ENCODE measurements around the gene CAMKMT. TPM values are rescaled to one million over a fixed set of nuclear protein-coding genes. Genes with fewer than 3 reads are reported as not detected.

The CAMKMT gene
- total and polyA plus RNA-seq, 2 experiments from 2014 or later, result 26.5 to 29.5 TPM

GRCh38 chr2:44578471-44579093 is 216.8 kb downstream of the CAMKMT start:
- H3K4me3 Mint-ChIP-seq, result no peak overlapping the region
- Histone ChIP-seq H2AFZ (no peak overlapping the region), H4K20me1 (replicated peaks; ENCODE audit: insufficient read depth) (no peaks in the 10 kb centered on the region), H3K27ac (ENCODE audit: low read depth) (no peak overlapping the region), H3K4me1 (ENCODE audit: insufficient read depth) (no peaks in the 10 kb centered on the region), H3K36me3 (ENCODE audit: insufficient read depth) (no peaks in the 10 kb centered on the region), H3K4me3 (no peak overlapping the region), H3K9me2 (ENCODE audit: insufficient read depth) (no peaks in the 10 kb centered on the region), H3K4me2 (no peak overlapping the region), H3K79me2 (replicated peaks; ENCODE audit: insufficient read depth) (no peaks in the 10 kb centered on the region), H3K27me3 (ENCODE audit: insufficient read depth) (no peaks in the 10 kb centered on the region), H3F3A (replicated peaks; ENCODE audit: low read depth) (no peaks in the 10 kb centered on the region)
- no peak for DNase-seq (ENCODE audit: low spot score)
- no peak for ATAC-seq
- no peak for TF ChIP-seq NANOG (IDR thresholded peaks at IDR 0.05; ENCODE audit: borderline replicate concordance)
- TF ChIP-seq ZNF462 (CRISPR knock-in tag; IDR thresholded peaks at IDR 0.05), result no peak
- TF ChIP-seq EZH2 (IDR thresholded peaks at IDR 0.05; ENCODE audit: low read depth, unreplicated experiment), result no peak
- TF ChIP-seq ZNF114 (CRISPR knock-in tag; IDR thresholded peaks at IDR 0.05), result no peak
- no peak for TF ChIP-seq POLR2AphosphoS5 (IDR thresholded peaks at IDR 0.05; ENCODE audit: low read depth)
- no peak for TF ChIP-seq JUNB (IDR thresholded peaks at IDR 0.05; ENCODE audit: unreplicated experiment)
- TF ChIP-seq CREB1 (CRISPR knock-in tag; IDR thresholded peaks at IDR 0.05; ENCODE audit: low read depth), result no peak
- no peak overlapping the region for H3K27ac Mint-ChIP-seq
- no peaks in the 10 kb centered on the region for H3K9me3 Mint-ChIP-seq
- H3K36me3 Mint-ChIP-seq (ENCODE audit: low read depth), result no peaks in the 10 kb centered on the region
- H3K4me1 Mint-ChIP-seq, result peaks cover 7% of the 10 kb centered on the region
- H3K27me3 Mint-ChIP-seq (ENCODE audit: insufficient read depth, low read depth, poor library complexity), result no peaks in the 10 kb centered on the region

Data from GM23338 (cell line).